ENCODE measurements around the gene KCNH1. TPM values are rescaled to one million over a fixed set of nuclear protein-coding genes. Genes with fewer than 3 reads are reported as not detected.

The KCNH1 gene
- total RNA-seq, 1 donor from 2014 or later: 15.5 TPM

DNA sequence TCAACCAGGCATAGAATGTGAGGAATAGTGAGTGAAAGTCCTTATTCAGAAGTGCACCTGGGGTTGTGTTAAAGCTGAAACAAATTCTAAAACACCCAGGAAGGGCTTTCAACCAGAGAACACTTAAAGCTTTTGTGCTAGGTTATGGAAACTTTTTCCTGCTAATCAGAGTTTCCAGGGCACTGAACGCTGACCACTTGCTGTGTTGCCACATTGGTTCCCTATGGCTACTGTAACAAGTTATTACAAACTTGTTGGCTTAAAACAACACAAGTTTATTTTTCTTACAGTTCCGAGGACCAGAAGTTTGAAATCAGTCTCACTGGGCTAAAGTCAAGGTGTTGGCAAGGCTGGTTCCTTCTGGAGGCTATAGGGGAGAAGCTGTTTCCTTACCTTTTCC lies 504.7 kb downstream of the KCNH1 start:
- H3K27me3 ChIP-seq (ENCODE audit: insufficient read depth, low read length): no peaks in the 10 kb centered on the region
- no peak overlapping the region for H3K4me2 ChIP-seq (ENCODE audit: low read length)
- H3K9ac ChIP-seq (ENCODE audit: low read length): no peak overlapping the region
- Mint-ChIP-seq H3K27ac (ENCODE audit: unreplicated experiment) (no peak overlapping the region), H3K4me1 (ENCODE audit: low read depth, unreplicated experiment) (peaks cover 9% of the 10 kb centered on the region), H3K9me3 (ENCODE audit: unreplicated experiment) (peaks cover 1% of the 10 kb centered on the region), H3K27me3 (ENCODE audit: low read depth, unreplicated experiment) (peaks cover 2% of the 10 kb centered on the region), H3K36me3 (ENCODE audit: low read depth, unreplicated experiment) (peaks cover 7% of the 10 kb centered on the region), H3K4me3 (ENCODE audit: unreplicated experiment) (no peak overlapping the region)
- no peak overlapping the region for H3K27ac ChIP-seq (ENCODE audit: low read depth, low read length)
- no peaks in the 10 kb centered on the region for H3K79me2 ChIP-seq (ENCODE audit: insufficient read depth, low read length)
- H4K20me1 ChIP-seq (ENCODE audit: insufficient read depth, low read length): no peaks in the 10 kb centered on the region
- H3K9me3 ChIP-seq (ENCODE audit: insufficient read depth, low read depth, low read length): no peaks in the 10 kb centered on the region
- H3K4me3 ChIP-seq (ENCODE audit: insufficient read depth, low read depth, low read length): no peak overlapping the region
- H3K4me1 ChIP-seq (ENCODE audit: insufficient read depth, low read length): no peaks in the 10 kb centered on the region
- FAIRE-seq: no peak
- no peaks in the 10 kb centered on the region for H3K36me3 ChIP-seq (ENCODE audit: insufficient read depth, low read length)
- no peak overlapping the region for H2AFZ ChIP-seq (ENCODE audit: low read depth, low read length)
- TF ChIP-seq EZH2 (IDR thresholded peaks at IDR 0.05; ENCODE audit: insufficient read depth, low read length): no peak
- TF ChIP-seq, protein P1, sequence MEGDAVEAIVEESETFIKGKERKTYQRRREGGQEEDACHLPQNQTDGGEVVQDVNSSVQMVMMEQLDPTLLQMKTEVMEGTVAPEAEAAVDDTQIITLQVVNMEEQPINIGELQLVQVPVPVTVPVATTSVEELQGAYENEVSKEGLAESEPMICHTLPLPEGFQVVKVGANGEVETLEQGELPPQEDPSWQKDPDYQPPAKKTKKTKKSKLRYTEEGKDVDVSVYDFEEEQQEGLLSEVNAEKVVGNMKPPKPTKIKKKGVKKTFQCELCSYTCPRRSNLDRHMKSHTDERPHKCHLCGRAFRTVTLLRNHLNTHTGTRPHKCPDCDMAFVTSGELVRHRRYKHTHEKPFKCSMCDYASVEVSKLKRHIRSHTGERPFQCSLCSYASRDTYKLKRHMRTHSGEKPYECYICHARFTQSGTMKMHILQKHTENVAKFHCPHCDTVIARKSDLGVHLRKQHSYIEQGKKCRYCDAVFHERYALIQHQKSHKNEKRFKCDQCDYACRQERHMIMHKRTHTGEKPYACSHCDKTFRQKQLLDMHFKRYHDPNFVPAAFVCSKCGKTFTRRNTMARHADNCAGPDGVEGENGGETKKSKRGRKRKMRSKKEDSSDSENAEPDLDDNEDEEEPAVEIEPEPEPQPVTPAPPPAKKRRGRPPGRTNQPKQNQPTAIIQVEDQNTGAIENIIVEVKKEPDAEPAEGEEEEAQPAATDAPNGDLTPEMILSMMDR (IDR thresholded peaks at IDR 0.05; ENCODE audit: insufficient read depth, low read depth, low read length): no peak
- DNase-seq (ENCODE audit: low read depth): no peak

DNA sequence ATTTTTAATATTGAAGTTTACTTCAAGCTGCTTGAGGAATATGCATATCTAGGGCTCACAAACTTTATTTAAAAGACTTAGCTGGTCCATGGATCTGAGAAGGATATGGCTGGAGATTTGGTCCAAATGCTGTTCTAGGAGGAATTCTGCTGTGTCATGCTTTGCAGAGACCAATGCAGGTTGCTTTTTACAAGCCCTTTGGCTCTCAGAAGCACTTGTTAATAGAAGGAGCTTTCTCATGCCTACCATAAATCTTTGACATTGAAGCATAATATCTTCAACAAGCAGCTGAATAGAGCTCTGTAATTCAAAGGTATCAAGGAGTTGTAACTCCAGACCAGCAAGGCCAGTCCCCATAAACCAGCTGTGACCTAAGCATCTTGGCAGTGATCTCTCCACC lies 506.2 kb downstream of the KCNH1 start:
- Histone ChIP-seq H2AFZ (ENCODE audit: low read depth, low read length) (no peak overlapping the region), H3K79me2 (ENCODE audit: insufficient read depth, low read length) (no peaks in the 10 kb centered on the region)
- FAIRE-seq: no peak

More for the DNA sequence above, 506.2 kb downstream of the KCNH1 start:
- Mint-ChIP-seq H3K27ac (ENCODE audit: unreplicated experiment) (no peak overlapping the region), H3K9me3 (ENCODE audit: unreplicated experiment) (peaks cover 4% of the 10 kb centered on the region), H3K36me3 (ENCODE audit: low read depth, unreplicated experiment) (peaks cover 6% of the 10 kb centered on the region), H3K4me1 (ENCODE audit: low read depth, unreplicated experiment) (no peaks in the 10 kb centered on the region), H3K27me3 (ENCODE audit: low read depth, unreplicated experiment) (peaks cover 2% of the 10 kb centered on the region), H3K4me3 (ENCODE audit: unreplicated experiment) (no peak overlapping the region)
- Histone ChIP-seq H3K9me3 (ENCODE audit: insufficient read depth, low read depth, low read length) (no peaks in the 10 kb centered on the region), H4K20me1 (ENCODE audit: insufficient read depth, low read length) (no peaks in the 10 kb centered on the region), H3K4me1 (ENCODE audit: insufficient read depth, low read length) (no peaks in the 10 kb centered on the region), H3K27ac (ENCODE audit: low read depth, low read length) (no peak overlapping the region), H3K4me2 (ENCODE audit: low read length) (no peak overlapping the region), H3K36me3 (ENCODE audit: insufficient read depth, low read length) (no peaks in the 10 kb centered on the region), H3K4me3 (ENCODE audit: insufficient read depth, low read depth, low read length) (no peak overlapping the region), H3K9ac (ENCODE audit: low read length) (no peak overlapping the region), H3K27me3 (ENCODE audit: insufficient read depth, low read length) (no peaks in the 10 kb centered on the region)
- no peak for DNase-seq (ENCODE audit: low read depth)
- no peak for TF ChIP-seq EZH2 (IDR thresholded peaks at IDR 0.05; ENCODE audit: insufficient read depth, low read length)
- TF ChIP-seq, protein P1 (IDR thresholded peaks at IDR 0.05; ENCODE audit: insufficient read depth, low read depth, low read length): no peak

Other genes starting within 250 kb of the KCNH1 start
- gene RCOR3, start 125.2 kb upstream of the KCNH1 start, total RNA-seq: 63.4 and 68.2 TPM in 2 replicates
- 14.4 and 18.8 TPM in 2 replicates for gene TRAF5, start 192.7 kb upstream of the KCNH1 start, total RNA-seq

Measured in astrocyte (in vitro differentiated cells and primary cell).